ENCODE data around the gene CLTCL1.
"Not testable (repeated sequence)": the region's sequence is repeated elsewhere in the genome, so short reads cannot be mapped to it uniquely, and the experiment has no call there.

Gene CLTCL1

DNA sequence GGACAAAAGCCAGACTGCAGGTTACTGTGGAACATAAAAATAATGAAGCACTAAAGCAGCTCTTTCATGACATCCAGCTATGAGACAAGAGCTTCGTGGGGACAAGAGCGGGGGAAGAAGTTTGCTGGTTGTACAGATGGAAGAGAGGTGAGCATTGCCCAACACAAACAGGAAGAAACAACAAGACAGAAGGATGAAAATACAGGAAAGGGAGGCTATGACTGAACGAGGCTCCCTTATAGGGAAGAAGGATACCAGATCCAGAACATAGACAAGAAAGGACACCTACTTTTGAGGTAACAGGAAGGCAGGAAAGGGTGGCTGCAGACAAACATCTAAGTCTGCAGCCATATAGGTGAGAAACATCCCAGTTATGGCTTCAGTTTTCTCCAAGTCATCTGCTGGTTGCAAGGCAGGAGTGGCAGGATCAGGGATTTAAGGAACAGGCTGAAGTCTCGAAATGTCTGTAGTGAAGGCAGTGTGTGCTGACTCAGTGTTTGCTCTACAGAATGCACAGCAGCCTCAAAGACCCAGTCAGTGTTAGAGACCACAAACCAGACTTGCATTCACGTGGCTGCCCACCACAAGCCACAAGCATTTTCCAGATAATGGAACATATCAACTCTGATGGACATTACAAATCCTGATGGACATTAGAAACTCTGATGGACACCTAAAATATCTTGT is 1.9 kb downstream of the CLTCL1 start:
- TF ChIP-seq, protein P1, sequence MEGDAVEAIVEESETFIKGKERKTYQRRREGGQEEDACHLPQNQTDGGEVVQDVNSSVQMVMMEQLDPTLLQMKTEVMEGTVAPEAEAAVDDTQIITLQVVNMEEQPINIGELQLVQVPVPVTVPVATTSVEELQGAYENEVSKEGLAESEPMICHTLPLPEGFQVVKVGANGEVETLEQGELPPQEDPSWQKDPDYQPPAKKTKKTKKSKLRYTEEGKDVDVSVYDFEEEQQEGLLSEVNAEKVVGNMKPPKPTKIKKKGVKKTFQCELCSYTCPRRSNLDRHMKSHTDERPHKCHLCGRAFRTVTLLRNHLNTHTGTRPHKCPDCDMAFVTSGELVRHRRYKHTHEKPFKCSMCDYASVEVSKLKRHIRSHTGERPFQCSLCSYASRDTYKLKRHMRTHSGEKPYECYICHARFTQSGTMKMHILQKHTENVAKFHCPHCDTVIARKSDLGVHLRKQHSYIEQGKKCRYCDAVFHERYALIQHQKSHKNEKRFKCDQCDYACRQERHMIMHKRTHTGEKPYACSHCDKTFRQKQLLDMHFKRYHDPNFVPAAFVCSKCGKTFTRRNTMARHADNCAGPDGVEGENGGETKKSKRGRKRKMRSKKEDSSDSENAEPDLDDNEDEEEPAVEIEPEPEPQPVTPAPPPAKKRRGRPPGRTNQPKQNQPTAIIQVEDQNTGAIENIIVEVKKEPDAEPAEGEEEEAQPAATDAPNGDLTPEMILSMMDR (IDR thresholded peaks at IDR 0.05; ENCODE audit: control insufficient read depth, extremely low read depth, insufficient read depth) = no peak
- DNase-seq (ENCODE audit: low read depth) = no peak
- no peak overlapping the region for H3K4me3 ChIP-seq (ENCODE audit: low read depth, low read length)

DNA sequence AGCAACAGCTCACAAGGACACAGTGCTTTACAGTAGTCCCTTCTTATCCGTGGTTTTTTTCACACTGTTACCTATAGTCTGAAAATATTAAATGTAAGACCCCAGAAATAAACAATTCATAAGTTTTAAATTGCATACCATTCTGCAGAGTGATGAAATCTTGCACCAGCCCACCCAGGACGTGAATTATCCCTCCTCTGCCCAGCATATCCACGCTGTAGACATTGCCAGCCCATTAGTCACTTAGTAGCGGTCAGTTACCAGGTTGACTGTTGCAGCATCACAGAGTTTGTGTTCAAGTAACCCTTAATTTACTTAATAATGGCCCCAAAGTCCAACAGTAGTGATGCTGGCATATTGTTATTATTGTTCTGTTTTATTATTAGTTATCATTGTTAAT is 3.6 kb downstream of the CLTCL1 start:
- TF ChIP-seq, protein P1 (IDR thresholded peaks at IDR 0.05; ENCODE audit: control insufficient read depth, extremely low read depth, insufficient read depth) = no peak
- H3K4me3 ChIP-seq (ENCODE audit: low read depth, low read length) = no peak overlapping the region
- no peak for DNase-seq (ENCODE audit: low read depth)

DNA sequence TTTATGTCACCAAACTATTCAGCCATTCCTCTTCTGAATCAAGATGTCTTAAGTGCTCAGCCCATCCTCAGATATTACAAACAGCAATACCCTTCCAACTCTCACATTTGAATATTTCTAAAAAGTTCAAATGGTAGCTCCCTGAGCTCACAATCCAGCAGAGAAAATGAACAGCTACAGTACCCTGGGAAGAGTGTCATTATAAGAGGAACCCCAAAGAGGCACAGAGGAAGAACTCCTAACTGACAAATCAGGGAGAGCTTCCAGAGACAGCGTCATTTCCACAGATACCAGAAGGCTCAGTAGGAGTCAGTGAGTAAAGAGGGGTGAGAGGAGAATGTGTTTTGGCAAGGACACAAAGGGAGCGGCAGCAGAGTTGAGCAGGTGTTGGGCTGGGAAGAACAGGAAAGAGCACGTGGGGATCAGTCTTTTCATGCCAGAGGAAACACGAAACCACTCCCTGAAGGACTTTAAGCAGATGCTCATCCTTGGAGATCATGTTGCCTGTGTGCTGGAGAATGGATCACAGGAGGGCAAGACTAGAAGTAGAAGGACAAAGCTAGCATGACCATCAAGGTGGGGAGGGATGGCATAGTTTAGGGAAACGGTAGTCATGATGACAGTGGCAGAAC is 4.3 kb downstream of the CLTCL1 start:
- TF ChIP-seq, protein P1 (IDR thresholded peaks at IDR 0.05; ENCODE audit: control insufficient read depth, extremely low read depth, insufficient read depth) = no peak
- DNase-seq (ENCODE audit: low read depth) = no peak
- no peak overlapping the region for H3K4me3 ChIP-seq (ENCODE audit: low read depth, low read length)

DNA sequence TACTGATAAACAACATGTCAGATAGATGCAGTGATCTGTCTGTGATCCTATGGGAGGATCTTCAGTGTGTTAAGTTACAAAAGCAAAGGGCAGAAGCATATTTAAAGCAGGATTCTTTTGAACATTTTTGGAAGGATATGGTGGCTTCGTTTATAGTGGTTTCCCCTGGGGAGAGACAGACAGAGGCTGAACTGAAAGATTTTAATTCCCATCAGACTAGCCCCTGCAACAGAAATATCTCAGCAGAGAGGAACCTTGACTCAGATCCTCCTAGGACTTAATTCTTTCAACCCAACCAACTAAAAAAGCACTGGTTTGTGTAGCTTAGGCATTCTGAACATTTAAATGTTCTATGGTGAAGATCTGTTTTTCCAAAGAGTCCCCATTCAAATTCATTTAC is 5.7 kb downstream of the CLTCL1 start:
- TF ChIP-seq, protein P1 (IDR thresholded peaks at IDR 0.05; ENCODE audit: control insufficient read depth, extremely low read depth, insufficient read depth) = no peak
- no peak for DNase-seq (ENCODE audit: low read depth)
- no peak overlapping the region for H3K4me3 ChIP-seq (ENCODE audit: low read depth, low read length)

DNA sequence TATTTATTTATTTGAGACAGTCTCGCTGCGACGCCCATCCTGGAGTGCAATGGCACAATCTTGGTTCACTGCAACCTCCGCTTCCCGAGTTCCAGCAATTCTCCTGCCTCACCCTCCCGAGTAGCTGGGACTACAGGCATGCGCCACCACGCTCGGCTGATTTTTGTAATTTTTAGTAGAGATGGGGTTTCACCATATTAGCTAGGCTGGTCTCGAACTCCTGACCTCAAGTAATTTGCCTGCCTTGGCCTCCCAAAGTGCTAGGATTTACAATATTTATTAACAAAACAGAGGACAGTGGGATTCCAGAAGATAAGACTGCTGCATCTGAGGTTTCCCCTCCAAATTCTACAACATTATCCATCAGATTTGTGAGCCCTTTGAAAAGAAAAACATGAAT is 12.4 kb downstream of the CLTCL1 start:
- DNase-seq (ENCODE audit: low read depth); H3K4me3 ChIP-seq (ENCODE audit: low read depth, low read length): not testable (repeated sequence)

DNA sequence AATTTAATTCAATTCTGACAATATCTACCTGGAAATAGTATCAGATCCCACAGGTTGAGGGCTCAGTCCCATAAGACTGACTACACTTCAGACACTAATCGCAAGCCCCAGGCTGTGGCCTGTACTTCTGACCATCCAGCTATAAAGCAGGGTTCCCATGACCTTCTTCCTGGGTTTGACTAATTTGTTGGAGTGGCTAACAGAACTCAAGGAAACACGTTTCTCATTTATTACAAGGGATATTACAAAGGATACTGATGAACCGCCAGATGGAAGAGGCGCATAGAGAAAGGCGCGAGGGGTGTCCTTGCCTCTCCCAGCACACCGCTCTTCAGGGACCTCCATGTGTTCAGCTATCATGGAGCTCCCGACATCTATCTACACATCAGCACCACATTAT is 13.7 kb downstream of the CLTCL1 start:
- TF ChIP-seq, protein P1 (IDR thresholded peaks at IDR 0.05; ENCODE audit: control insufficient read depth, extremely low read depth, insufficient read depth) = no peak
- no peak overlapping the region for H3K4me3 ChIP-seq (ENCODE audit: low read depth, low read length)
- DNase-seq (ENCODE audit: low read depth) = no peak

DNA sequence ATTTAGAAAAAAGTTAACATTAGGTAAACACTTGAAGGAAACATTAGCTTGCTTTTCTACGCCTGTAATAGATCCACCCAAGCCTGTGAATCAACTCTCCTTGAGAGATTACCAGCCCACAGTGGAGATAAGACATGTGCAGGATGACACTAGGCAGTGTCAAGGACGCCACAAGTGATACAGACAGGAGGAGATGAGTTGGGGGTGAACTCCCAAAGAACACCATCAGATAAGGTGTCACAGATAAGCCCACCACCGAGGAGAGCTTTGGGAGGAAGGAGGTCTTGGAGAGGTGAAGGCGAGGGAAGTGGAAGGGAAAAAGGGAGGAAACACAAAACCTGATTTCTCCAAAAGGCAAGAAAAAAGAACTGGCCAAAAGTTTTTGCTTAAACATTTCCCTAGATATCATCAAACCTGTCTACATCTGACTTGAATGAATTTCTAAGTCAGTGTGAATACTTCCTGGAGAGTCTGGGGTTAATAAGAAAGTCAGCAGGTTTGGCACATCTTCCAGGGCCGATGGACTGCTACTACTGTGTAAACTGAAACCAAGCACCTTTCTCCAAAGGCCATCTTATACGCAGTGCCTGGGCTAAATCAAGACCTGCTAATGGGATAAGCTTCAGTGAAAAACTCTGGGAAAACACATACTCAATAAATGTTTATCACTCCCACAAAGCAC is 15.5 kb downstream of the CLTCL1 start:
- no peak overlapping the region for H3K4me3 ChIP-seq (ENCODE audit: low read depth, low read length)
- DNase-seq (ENCODE audit: low read depth) = peak; percentile 49
- TF ChIP-seq, protein P1 (IDR thresholded peaks at IDR 0.05; ENCODE audit: control insufficient read depth, extremely low read depth, insufficient read depth) = no peak

Measured in LNCaP clone FGC (cell line).